ENCODE results near the gene CCR7.

Gene CCR7

GRCh38 chr17:40608061-40608581, 42.8 kb upstream of the CCR7 start:
- no peak overlapping the region for H3K9ac ChIP-seq (ENCODE audit: low read length)
- H2AFZ ChIP-seq (ENCODE audit: low read length): no peak overlapping the region
- H3K4me3 ChIP-seq (ENCODE audit: low read length): no peak overlapping the region
- H3K79me2 ChIP-seq (ENCODE audit: low read length): no peaks in the 10 kb centered on the region
- no peak for DNase-seq
- TF ChIP-seq EZH2 (optimal IDR thresholded peaks at IDR 0.05; ENCODE audit: low read depth, low read length) (no peak), EZH2phosphoT487 (IDR thresholded peaks at IDR 0.05; ENCODE audit: low read length) (no peak)
- TF ChIP-seq, protein P1, sequence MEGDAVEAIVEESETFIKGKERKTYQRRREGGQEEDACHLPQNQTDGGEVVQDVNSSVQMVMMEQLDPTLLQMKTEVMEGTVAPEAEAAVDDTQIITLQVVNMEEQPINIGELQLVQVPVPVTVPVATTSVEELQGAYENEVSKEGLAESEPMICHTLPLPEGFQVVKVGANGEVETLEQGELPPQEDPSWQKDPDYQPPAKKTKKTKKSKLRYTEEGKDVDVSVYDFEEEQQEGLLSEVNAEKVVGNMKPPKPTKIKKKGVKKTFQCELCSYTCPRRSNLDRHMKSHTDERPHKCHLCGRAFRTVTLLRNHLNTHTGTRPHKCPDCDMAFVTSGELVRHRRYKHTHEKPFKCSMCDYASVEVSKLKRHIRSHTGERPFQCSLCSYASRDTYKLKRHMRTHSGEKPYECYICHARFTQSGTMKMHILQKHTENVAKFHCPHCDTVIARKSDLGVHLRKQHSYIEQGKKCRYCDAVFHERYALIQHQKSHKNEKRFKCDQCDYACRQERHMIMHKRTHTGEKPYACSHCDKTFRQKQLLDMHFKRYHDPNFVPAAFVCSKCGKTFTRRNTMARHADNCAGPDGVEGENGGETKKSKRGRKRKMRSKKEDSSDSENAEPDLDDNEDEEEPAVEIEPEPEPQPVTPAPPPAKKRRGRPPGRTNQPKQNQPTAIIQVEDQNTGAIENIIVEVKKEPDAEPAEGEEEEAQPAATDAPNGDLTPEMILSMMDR (IDR thresholded peaks at IDR 0.05; ENCODE audit: low read length): no peak
- H3F3A ChIP-seq (ENCODE audit: insufficient read depth, low read length): no peaks in the 10 kb centered on the region
- no peak overlapping the region for H3K27ac ChIP-seq (ENCODE audit: low read length)
- H3K9me2 ChIP-seq (replicated peaks; ENCODE audit: insufficient read depth, low read length): no peaks in the 10 kb centered on the region
- no peaks in the 10 kb centered on the region for H3K36me3 ChIP-seq (replicated peaks; ENCODE audit: insufficient read depth, low read length)
- H3K4me1 ChIP-seq (ENCODE audit: low read length): no peaks in the 10 kb centered on the region
- no peaks in the 10 kb centered on the region for H4K20me1 ChIP-seq (ENCODE audit: insufficient read depth, low read length)
- H3K9me3 ChIP-seq (replicated peaks; ENCODE audit: insufficient read depth, low read length): no peaks in the 10 kb centered on the region
- H3K27me3 ChIP-seq (replicated peaks; ENCODE audit: insufficient read depth, low read length): no peaks in the 10 kb centered on the region
- no peak overlapping the region for H3K4me2 ChIP-seq (ENCODE audit: low read depth, low read length)

DNA sequence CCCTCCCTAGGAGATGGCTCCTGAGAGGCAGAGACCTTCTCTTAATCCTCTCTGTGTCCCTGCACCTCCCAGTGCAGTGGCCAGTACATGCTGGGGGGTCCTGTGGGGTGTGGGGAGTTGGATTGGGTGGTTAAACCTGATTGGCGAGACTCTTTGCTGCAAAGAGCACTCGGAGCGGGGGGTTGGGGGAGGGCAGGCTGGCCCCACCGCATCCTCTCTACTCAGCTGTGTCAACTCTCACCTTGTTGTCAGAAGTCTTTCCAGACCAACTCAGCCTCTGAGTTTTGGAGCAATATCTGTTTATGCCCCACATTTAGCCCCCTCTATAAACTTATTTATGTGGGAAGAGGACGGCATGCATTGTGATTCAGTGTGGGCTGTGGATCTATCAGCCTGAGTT, 42.4 kb upstream of the CCR7 start:
- H3F3A ChIP-seq (ENCODE audit: insufficient read depth, low read length): no peaks in the 10 kb centered on the region
- H3K27ac ChIP-seq (ENCODE audit: low read length): no peak overlapping the region
- H3K27me3 ChIP-seq (replicated peaks; ENCODE audit: insufficient read depth, low read length): no peaks in the 10 kb centered on the region
- no peak overlapping the region for H3K9ac ChIP-seq (ENCODE audit: low read length)
- no peaks in the 10 kb centered on the region for H3K9me3 ChIP-seq (replicated peaks; ENCODE audit: insufficient read depth, low read length)
- H3K9me2 ChIP-seq (replicated peaks; ENCODE audit: insufficient read depth, low read length): no peaks in the 10 kb centered on the region
- no peaks in the 10 kb centered on the region for H3K36me3 ChIP-seq (replicated peaks; ENCODE audit: insufficient read depth, low read length)
- TF ChIP-seq, protein P1 (IDR thresholded peaks at IDR 0.05; ENCODE audit: low read length): no peak
- TF ChIP-seq EZH2phosphoT487 (IDR thresholded peaks at IDR 0.05; ENCODE audit: low read length) (no peak), EZH2 (optimal IDR thresholded peaks at IDR 0.05; ENCODE audit: low read depth, low read length) (no peak)
- H3K4me1 ChIP-seq (ENCODE audit: low read length): no peaks in the 10 kb centered on the region
- H3K4me3 ChIP-seq (ENCODE audit: low read length): no peak overlapping the region
- no peak overlapping the region for H2AFZ ChIP-seq (ENCODE audit: low read length)
- H4K20me1 ChIP-seq (ENCODE audit: insufficient read depth, low read length): no peaks in the 10 kb centered on the region
- no peak overlapping the region for H3K4me2 ChIP-seq (ENCODE audit: low read depth, low read length)
- H3K79me2 ChIP-seq (ENCODE audit: low read length): no peaks in the 10 kb centered on the region
- DNase-seq: no peak

DNA sequence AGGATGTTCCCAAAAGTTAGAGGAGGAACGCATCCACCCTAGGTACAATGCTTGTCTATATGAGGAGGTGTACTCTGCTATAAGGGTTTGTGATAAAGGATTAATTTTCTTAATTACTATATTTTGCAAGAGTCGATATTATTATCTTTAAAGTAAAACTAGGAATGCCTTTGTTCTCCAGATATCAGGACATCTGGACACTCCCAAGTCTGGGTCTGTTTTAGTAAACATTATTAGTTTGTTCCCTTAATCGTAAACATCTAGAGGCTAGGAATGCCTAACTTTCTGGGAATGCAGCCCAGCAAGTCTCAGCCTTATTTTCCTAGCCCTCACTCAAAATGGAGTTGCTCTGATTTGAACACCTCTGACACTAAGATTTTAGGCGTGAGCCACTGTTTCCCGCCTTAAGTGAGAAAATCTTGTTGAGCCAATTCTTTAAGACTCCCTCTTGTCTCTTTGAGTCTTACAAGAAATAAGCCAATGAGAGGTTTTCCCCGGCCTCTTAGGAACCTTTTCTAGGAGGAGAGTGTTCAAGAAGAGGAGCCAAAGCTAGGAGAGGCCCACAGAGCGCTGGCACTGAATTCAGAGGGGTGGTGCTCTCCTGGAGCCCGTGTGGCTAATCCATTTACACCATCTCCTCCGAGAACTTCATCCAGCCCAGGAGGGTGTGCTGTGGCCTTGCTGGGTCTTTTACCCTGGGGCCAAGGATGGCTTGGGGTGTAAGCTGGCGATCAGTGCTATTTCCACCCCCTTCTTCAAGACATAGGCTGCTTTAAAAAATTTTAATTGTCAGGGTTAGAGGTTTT, 41.5 kb upstream of the CCR7 start:
- H2AFZ ChIP-seq (ENCODE audit: low read length): no peak overlapping the region
- TF ChIP-seq, protein P1 (IDR thresholded peaks at IDR 0.05; ENCODE audit: low read length): no peak
- TF ChIP-seq EZH2phosphoT487 (IDR thresholded peaks at IDR 0.05; ENCODE audit: low read length): no peak
- TF ChIP-seq EZH2 (optimal IDR thresholded peaks at IDR 0.05; ENCODE audit: low read depth, low read length): no peak
- no peaks in the 10 kb centered on the region for H3K4me1 ChIP-seq (ENCODE audit: low read length)
- no peak overlapping the region for H3K9ac ChIP-seq (ENCODE audit: low read length)
- no peak overlapping the region for H3K4me2 ChIP-seq (ENCODE audit: low read depth, low read length)
- no peak for DNase-seq
- no peaks in the 10 kb centered on the region for H3K79me2 ChIP-seq (ENCODE audit: low read length)
- H3K27ac ChIP-seq (ENCODE audit: low read length): no peak overlapping the region
- H3K9me2 ChIP-seq (replicated peaks; ENCODE audit: insufficient read depth, low read length): no peaks in the 10 kb centered on the region
- no peaks in the 10 kb centered on the region for H3K27me3 ChIP-seq (replicated peaks; ENCODE audit: insufficient read depth, low read length)
- no peak overlapping the region for H3K4me3 ChIP-seq (ENCODE audit: low read length)
- H3F3A ChIP-seq (ENCODE audit: insufficient read depth, low read length): no peaks in the 10 kb centered on the region
- H3K9me3 ChIP-seq (replicated peaks; ENCODE audit: insufficient read depth, low read length): no peaks in the 10 kb centered on the region
- H4K20me1 ChIP-seq (ENCODE audit: insufficient read depth, low read length): no peaks in the 10 kb centered on the region
- no peaks in the 10 kb centered on the region for H3K36me3 ChIP-seq (replicated peaks; ENCODE audit: insufficient read depth, low read length)
